Pulmonary artery endothelial cell (primary cell): Measurements from ENCODE around the gene GOLGA5. TPM values are rescaled to one million over a fixed set of nuclear protein-coding genes. Genes with fewer than 3 reads are reported as not detected.
A peak's percentile ranks its signal among the peaks of the same experiment; 100 is the strongest.
"Not testable (repeated sequence)": the region's sequence is repeated elsewhere in the genome, so short reads cannot be mapped to it uniquely, and the experiment has no call there.

Experiments used
- DNase-seq: peaks from one replicate; pipeline ENCODE4 v3.0.0-alpha.2; 2011; ENCODE audit warnings: low read depth, low spot score
- total RNA-seq: library from RNA; depleted of rRNA; stranded (reverse); fragments of >200 nt; gene quantifications from 2 replicates; pipeline ENCODE4 v1.2.3, GENCODE V29; 2014

The GOLGA5 gene
- total RNA-seq, 1 donor from 2014 or later: 33.7 TPM

DNA sequence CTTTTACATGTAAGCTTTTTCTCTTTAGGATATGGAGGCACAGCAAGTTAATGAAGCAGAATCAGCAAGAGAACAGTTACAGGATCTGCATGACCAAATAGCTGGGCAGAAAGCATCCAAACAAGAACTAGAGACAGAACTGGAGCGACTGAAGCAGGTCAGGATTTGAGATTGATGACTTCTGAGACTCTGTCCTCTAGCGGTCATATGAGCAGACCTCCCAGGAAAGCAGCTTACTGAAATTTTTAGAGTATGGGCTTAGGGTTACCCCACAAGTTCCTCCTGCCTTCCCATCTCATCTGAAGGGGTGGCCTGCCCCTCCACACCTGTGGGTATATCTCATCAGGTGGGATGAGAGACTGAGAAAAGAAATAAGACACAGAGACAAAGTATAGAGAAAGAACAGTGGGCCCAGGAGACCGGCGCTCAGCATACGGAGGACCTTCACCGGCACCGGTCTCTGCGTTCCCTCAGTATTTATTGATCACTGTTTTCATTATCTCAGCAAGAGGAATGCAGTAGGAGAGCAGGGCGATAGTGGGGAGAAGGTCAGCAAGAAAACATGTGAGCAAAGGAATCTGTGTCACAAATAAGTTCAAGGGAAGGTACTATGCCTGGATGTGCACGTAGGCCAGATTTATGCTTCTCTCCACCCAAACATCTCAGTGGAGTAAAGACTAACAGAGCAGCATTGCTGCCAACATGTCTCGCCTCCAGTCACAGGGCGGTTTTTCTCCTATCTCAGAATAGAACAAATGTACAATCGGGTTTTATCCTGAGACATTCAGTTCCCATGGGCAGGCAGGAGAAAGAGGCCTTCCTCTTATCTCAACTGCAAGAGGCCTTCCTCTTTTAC, 25.8 kb downstream of the GOLGA5 start:
- DNase-seq: not testable (repeated sequence)

DNA sequence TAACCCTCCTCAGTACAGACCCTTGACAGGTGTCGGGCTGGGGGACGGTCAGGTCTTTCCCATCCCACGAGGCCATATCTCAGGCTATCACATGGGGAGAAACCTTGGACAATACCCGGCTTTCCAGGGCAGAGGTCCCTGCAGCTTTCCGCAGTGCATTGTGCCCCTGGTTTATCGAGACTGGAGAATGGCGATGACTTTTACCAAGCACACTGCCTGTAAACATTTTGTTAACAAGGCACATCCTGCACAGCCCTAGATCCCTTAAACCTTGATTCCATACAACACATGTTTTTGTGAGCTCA, 26.4 kb downstream of the GOLGA5 start:
- DNase-seq: not testable (repeated sequence)

DNA sequence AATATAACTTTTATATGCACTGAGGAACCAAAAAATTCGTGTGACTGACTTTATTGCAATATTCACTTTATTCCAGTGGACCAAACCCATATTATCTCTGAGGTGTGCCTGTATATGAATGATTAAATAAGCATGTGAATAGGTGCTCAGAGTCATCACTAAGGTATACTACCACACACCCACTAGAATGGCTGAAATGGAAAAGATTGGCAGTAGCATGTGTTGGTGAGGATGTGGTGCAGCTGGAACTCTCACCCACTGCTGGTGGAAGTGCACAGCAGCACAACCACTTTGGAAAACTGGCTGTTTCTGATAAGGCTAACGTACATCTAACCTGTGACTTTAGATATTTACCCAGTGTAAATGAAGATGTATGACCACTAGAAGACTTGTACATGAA, 36.8 kb downstream of the GOLGA5 start:
- no peak for DNase-seq

GRCh38 chr14:92832137-92832700, 38.1 kb downstream of the GOLGA5 start:
- DNase-seq: no peak

GRCh38 chr14:92841930-92842329, 47.8 kb downstream of the GOLGA5 start:
- DNase-seq: no peak

DNA sequence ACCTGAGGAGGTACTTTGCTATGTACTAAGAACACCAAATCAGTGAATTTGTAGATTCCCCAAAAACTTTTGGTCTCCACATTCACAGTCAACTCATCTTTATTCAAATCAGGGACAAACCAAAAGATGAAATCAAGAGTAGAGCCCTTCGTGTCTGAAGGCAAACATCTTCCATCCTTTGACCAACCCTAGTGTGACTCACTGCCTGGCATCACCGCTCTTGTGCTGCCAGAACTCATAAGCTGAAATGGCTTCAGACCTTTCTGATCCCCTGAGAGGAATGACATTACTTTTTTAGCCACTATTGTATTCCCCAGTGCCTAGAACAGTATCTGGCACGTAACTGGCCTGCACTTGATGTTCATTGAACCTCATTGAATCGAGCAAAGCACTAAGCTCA, 50.1 kb downstream of the GOLGA5 start:
- DNase-seq: no peak

DNA sequence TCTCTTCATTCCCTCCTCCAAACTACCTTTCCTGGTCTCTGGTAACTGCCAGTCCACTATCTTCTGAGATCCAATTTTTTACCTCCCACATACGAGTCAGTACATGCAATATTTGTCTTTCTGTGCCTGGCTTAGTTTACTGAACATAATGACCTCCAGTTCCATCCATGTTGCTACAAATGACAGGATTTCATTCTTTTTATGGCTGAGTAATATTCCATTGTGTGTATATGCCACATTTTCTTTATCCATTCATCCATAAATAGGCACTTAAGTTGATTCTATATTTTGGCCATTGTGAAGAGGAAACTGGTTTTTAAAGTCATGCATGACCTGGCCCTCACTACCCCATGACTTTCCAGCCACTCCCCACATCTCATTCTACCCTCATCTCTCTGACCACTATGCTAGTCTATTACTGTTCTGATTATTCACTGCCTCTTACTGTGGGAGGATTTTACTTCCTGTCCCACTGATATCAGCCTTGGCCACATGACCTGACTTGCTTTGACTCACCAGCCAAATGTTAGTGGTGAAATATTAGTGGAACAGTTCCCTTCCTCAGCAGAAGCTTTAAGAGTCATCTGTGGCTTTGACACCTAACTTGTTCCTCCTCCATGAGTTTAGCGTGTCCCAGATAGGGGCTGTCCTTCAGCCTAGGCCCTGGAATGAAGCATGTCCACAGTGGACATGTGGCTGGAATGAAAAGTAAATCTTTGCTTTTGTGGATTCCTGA, 52.2 kb downstream of the GOLGA5 start:
- peak; percentile 24 for DNase-seq

DNA sequence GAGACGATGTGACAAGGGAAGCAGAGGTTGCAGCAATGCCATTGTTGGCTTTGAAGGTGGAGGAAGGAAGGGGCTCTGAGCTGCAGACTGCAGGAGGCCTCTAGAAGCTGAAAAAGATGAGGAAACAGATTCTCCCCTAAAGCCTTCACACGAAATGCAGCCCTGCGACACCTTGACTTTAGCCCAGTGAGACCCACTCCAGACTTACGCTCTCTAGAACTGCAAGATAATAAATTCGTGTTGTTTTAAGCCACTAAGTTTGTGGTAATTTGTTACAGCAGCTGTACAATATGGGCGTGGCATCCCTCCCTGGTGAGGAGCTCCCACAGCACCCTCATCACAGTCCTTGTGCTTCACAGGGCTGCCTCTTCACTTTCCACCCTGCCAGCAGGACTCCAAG, 53.2 kb downstream of the GOLGA5 start:
- DNase-seq: no peak

DNA sequence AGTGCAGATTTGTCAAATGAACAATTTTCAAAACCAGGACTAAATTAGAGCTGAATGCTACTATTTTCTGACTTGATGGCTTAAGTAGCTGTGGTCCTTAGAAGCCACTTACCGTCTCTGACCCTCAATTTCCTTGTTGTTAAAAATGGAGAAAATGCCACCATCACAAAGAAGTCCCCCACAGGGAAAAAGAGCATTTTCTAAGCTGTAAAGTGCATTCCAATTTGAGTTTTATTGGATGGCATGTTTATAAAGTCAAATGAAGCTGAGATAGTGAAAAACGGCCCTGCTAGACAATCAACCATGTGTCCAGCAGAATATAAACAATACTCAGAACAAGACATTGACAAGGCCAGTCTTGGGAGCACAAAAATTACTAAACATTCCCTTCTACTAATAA, 53.6 kb downstream of the GOLGA5 start:
- DNase-seq: no peak

DNA sequence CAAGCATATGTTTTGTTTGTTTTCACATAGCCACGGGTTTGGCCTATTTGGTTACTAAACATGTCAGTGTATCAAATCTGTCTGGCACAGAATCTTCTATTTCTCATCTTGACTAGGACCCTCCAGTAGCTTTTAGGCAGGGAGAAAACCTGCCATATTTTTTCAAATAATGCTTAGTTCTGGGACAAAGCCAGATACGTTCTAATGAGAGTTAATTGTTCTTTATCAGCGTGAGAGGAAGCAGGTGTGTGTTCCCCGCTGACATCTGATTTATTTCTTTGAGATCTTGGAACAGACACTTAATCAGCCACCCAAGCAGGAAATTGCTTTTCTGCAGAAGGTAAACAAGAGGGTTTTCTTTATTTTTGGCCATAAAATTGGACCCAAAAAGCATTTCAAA, 54.8 kb downstream of the GOLGA5 start:
- DNase-seq: peak; percentile 61

- DNase-seq: no peak
Measured at GRCh38 chr14:92850492-92850891, 56.4 kb downstream of the GOLGA5 start.

DNA sequence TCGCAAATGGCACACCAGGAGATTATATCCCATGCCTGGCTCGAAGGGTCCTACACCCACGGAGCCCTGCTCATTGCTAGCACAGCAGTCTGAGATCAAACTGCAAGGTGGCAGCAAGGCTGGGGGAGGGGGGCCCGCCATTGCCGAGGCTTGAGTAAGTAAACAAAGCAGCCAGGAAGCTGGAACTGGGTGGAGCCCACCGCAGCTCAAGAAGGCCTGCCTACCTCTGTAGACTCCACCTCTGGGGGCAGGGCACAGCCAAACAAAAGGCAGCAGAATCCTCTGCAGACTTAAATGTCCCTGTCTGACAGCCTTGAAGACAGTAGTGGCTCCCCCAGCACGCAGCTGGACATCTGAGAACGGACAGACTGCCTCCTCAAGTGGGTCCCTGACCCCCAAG, 59.0 kb downstream of the GOLGA5 start:
- DNase-seq: not testable (repeated sequence)

DNA sequence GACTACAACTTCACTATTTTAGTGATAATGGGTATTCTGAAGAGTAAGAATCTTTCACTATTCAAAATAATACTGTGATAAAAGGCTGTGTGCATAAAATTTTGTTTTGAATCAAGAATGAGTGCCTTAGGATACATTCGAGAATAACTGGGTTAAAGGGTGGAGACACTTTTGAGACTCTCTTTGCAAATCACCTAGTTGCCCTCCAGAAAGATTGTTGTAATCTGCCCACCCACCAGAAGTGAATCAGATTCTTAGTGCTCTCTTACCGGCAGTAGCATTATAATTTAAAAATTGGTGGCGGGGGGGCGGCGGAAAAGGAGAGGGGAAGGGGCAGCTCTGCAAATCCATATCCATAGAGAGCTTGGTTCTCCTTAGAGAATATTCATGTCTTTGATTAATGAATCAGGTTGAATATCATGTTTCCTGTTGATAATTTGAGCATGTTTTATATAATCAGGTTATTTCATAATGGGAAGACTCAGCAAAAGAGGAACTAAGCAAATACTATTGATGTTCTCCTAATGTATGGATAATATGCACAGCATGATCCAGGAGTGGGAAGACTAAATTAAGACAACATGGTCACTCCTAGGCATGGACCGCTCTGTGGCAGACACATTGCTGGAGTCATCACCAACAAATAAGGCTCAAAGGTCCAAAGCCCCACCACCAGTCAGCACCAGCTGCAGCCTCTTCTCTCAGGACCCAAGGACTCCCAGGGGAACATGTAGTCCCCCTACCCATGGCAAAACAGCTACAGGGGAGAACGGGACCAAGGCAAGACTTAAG, 66.1 kb downstream of the GOLGA5 start:
- DNase-seq: no peak

DNA sequence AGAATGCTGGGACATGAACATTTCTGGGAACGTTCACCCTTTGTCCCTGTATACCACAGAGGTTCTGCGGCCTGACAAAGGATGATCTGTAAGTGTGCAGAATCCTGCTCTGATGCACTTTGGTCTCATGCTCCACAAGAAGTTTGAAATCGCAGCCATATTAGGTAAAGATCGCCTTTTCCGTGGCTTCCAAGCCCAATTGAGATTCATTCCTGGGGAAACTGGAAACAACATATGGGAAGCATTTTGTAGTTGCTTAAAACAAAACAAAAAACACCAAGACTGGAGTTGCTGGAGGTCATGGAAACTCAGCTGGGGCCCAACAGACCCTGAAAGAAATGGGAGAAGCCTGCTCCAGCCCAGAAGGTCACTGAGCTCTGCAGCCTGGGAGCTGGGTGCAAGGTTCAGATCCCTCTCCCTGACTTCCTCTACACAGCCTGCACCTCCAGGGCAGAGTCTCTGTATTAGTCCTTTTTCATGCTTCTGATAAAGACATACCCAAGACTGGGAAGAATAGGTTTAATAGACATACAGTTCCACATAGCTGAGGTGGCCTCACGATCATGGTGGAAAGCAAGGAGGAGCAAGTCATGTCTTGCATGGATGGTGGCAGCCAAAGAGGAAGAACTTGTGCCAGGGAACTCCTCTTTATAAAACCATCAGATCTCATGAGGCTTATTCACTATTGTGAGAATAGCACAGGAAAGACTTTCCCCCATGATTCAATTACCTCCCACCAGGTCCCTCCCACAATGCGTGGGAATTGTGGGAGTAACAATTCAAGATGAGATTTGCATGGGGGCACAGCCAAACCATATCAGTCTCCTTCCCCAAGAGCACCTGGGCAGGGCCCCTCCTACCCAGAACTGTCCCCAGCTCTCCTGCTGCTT, 68.0 kb downstream of the GOLGA5 start:
- no peak for DNase-seq

DNA sequence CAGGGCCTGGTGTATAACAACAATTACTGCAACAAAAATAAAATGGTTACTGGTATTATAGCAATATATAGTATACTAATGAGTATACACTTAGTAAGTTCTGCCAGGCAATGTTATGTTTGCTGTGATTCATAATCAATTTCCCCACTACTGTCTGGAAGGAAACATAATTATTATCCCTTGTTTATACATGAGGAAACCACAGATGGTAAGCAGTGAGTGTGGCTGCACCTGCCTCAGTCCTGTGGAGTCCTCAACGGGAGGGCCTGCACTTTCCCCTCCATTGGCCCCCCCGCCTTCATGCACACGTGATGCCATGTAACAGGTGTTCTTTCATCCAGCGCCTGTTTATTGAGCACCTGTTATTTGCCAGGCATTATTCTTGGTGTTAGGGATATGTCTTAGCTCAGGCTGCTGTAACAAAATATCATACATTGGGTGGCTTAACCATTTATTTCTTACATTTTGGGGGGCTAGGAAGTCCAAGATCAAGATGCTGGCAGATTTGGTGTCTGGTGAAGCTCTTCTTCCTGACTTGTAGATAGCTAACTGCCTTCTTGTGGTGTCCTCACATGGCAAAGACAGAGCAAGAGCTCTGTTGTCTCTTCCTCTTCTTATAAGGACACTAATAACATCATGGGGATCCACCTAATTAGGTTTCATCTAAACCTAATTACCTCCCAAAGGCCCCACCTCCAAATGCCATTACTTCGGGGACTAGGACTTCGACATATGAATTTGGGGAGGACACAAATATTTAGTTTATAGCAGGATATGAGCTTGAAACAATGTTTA, 69.4 kb downstream of the GOLGA5 start:
- DNase-seq: no peak

DNA sequence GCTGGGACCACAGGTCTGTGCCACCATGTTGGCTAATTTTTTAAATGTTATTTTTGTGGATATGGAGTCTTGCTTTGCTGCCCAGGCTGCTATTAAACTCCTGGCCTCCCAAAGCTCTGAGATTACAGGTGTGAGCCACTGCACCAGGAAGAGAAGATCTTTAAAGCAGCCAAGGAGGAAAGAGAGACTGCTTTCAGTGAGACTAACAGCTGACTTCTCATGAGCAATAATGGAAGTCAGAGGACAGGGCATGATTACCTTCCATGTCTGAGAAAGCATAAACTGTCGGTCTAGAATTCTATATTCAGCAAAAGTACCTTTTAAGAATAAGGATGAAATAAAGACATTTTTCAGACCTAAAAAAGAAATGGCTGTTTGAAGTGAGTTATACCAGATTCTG, 71.6 kb downstream of the GOLGA5 start:
- no peak for DNase-seq

GRCh38 chr14:92866181-92866752, 72.2 kb downstream of the GOLGA5 start:
- DNase-seq: peak; percentile 67

- no peak for DNase-seq
Measured at GRCh38 chr14:92866901-92867865, 73.1 kb downstream of the GOLGA5 start.
